H9 (cell line): ENCODE measurements around the gene SASH3. TPM values are rescaled to one million over a fixed set of nuclear protein-coding genes. Genes with fewer than 3 reads are reported as not detected.

Source experiments
- DNase-seq: peaks from one replicate; pipeline ENCODE4 v3.0.0-alpha.2; 2017
- H2AFZ ChIP-seq: one replicate; pipeline ENCODE4 v1.6.1; 2013; ENCODE audit warnings: mild to moderate bottlenecking, low read length, control low read depth, moderate library complexity
- H2AK5ac ChIP-seq: 2 replicates; pipeline ENCODE4 v1.6.1; 2013; ENCODE audit warnings: low read length, control low read depth, mixed read lengths; ENCODE audit not compliant: insufficient read length
- H2BK120ac ChIP-seq: one replicate; pipeline ENCODE4 v1.6.1; 2013; ENCODE audit warnings: low read depth, mild to moderate bottlenecking, low read length, control low read depth, inconsistent platforms; ENCODE audit not compliant: poor library complexity, severe bottlenecking
- H2BK12ac ChIP-seq: 2 replicates; pipeline ENCODE4 v1.6.1; 2013; ENCODE audit warnings: low read length, control low read depth, mixed read lengths, low read depth; ENCODE audit not compliant: insufficient read length
- H2BK15ac ChIP-seq: 2 replicates; pipeline ENCODE4 v1.6.1; 2013; ENCODE audit warnings: low read depth, low read length, control low read depth
- H2BK20ac ChIP-seq: one replicate; pipeline ENCODE4 v1.6.1; 2013; ENCODE audit warnings: low read depth, mild to moderate bottlenecking, low read length, control low read depth, inconsistent platforms; ENCODE audit not compliant: poor library complexity, severe bottlenecking
- H2BK5ac ChIP-seq: 2 replicates; pipeline ENCODE4 v1.6.1; 2013; ENCODE audit warnings: low read length, control low read depth, mixed read lengths; ENCODE audit not compliant: insufficient read length
- H3K14ac ChIP-seq: 2 replicates; pipeline ENCODE4 v1.6.1; 2013; ENCODE audit warnings: low read length, control low read depth; ENCODE audit not compliant: insufficient read depth
- H3K18ac ChIP-seq: 2 replicates; pipeline ENCODE4 v1.6.1; 2013; ENCODE audit warnings: low read depth, mild to moderate bottlenecking, mixed read lengths, low read length, control low read depth; ENCODE audit not compliant: insufficient read length
- H3K23ac ChIP-seq: 2 replicates; pipeline ENCODE4 v1.6.1; 2013; ENCODE audit warnings: low read length, control low read depth, mixed read lengths, low read depth; ENCODE audit not compliant: insufficient read length
- H3K23me2 ChIP-seq: 2 replicates; pipeline ENCODE4 v1.6.1; 2013; ENCODE audit warnings: low read depth, mild to moderate bottlenecking, mixed read lengths, low read length, control low read depth; ENCODE audit not compliant: insufficient read length, poor library complexity, severe bottlenecking
- H3K27ac ChIP-seq: 2 replicates; pipeline ENCODE4 v1.5.1; 2013; ENCODE audit warnings: low read length, control low read depth, mixed read lengths, low read depth; ENCODE audit not compliant: insufficient read length
- H3K27me3 ChIP-seq: 2 replicates; pipeline ENCODE4 v1.6.1; 2013; ENCODE audit warnings: low read length, control low read depth, inconsistent platforms; ENCODE audit not compliant: insufficient read depth
- H3K4ac ChIP-seq: 2 replicates; pipeline ENCODE4 v1.6.1; 2013; ENCODE audit warnings: low read depth, mild to moderate bottlenecking, control low read depth, inconsistent platforms, low read length, moderate library complexity
- H3K4me1 ChIP-seq: 2 replicates; pipeline ENCODE4 v1.6.1; 2013; ENCODE audit warnings: low read length, control low read depth, inconsistent platforms; ENCODE audit not compliant: insufficient read depth
- H3K4me2 ChIP-seq: 2 replicates; pipeline ENCODE4 v1.6.1; 2013; ENCODE audit warnings: low read length, control low read depth, mixed read lengths; ENCODE audit not compliant: insufficient read length, insufficient read depth
- H3K56ac ChIP-seq: 2 replicates; pipeline ENCODE4 v1.6.1; 2013; ENCODE audit warnings: low read depth, mild to moderate bottlenecking, mixed read lengths, low read length, control low read depth; ENCODE audit not compliant: insufficient read length
- H3K79me1 ChIP-seq: 2 replicates; pipeline ENCODE4 v1.6.1; 2013; ENCODE audit warnings: low read depth, mild to moderate bottlenecking, moderate library complexity, low read length, control low read depth, inconsistent platforms; ENCODE audit not compliant: insufficient read depth, poor library complexity, severe bottlenecking
- H3K79me2 ChIP-seq: 2 replicates; pipeline ENCODE4 v1.6.1; 2013; ENCODE audit warnings: low read length, control low read depth, inconsistent platforms; ENCODE audit not compliant: insufficient read depth
- H3K9ac ChIP-seq: 2 replicates; pipeline ENCODE4 v1.6.1; 2013; ENCODE audit warnings: low read length, control low read depth, mixed read lengths; ENCODE audit not compliant: insufficient read length; ENCODE audit errors: extremely low read depth
- H3K9me3 ChIP-seq: one replicate; pipeline ENCODE4 v1.6.1; 2013; ENCODE audit warnings: low read depth, low read length, inconsistent platforms; ENCODE audit not compliant: control insufficient read depth
- H3T11ph ChIP-seq: one replicate; pipeline ENCODE4 v1.6.1; 2013; ENCODE audit warnings: mild to moderate bottlenecking, low read length, control low read depth, inconsistent platforms
- H4K20me1 ChIP-seq: one replicate; pipeline ENCODE4 v1.6.1; 2013; ENCODE audit not compliant: control insufficient read depth, insufficient read length, insufficient read depth
- H4K5ac ChIP-seq: 2 replicates; pipeline ENCODE4 v1.6.1; 2013; ENCODE audit warnings: low read depth, mild to moderate bottlenecking, mixed read lengths, low read length, control low read depth; ENCODE audit not compliant: insufficient read length
- H4K8ac ChIP-seq: replicated peaks from 2 replicates; pipeline ENCODE4 v1.6.1; 2013; ENCODE audit warnings: low read length, control low read depth, mixed read lengths, low read depth; ENCODE audit not compliant: insufficient read length
- H4K91ac ChIP-seq: 2 replicates; pipeline ENCODE4 v1.6.1; 2013; ENCODE audit warnings: low read depth, mild to moderate bottlenecking, moderate library complexity, mixed read lengths, low read length, control low read depth; ENCODE audit not compliant: insufficient read length
- H3K27ac Mint-ChIP-seq, 3 experiments: 2 replicates in 2 of 3; 3 replicates in 1 of 3; pipeline ENCODE4 v1.8.0; 2020 to 2021; ENCODE audit warnings: mixed read lengths in 3 of 3, mild to moderate bottlenecking in 1 of 3, moderate library complexity in 1 of 3
- H3K27me3 Mint-ChIP-seq: 2 replicates; pipeline ENCODE4 v1.8.0; 2021; ENCODE audit warnings: low read depth, mild to moderate bottlenecking, moderate library complexity, mixed read lengths
- H3K36me3 Mint-ChIP-seq, 3 experiments: 2 replicates in 2 of 3; 3 replicates in 1 of 3; pipeline ENCODE4 v1.8.0; 2020 to 2021; ENCODE audit warnings: low read depth in 3 of 3, mixed read lengths in 3 of 3; ENCODE audit not compliant: insufficient read depth in 1 of 3
- H3K4me1 Mint-ChIP-seq, 2 experiments: 2 replicates each; pipeline ENCODE4 v1.8.0; 2020; ENCODE audit warnings: mixed read lengths in 2 of 2
- H3K4me3 Mint-ChIP-seq, 2 experiments: 2 replicates in 1 of 2; 3 replicates in 1 of 2; pipeline ENCODE4 v1.8.0; 2020 to 2021; ENCODE audit warnings: mild to moderate bottlenecking in 2 of 2, mixed read lengths in 2 of 2, moderate library complexity in 1 of 2
- H3K9me3 Mint-ChIP-seq, 2 experiments: 2 replicates in 1 of 2; 3 replicates in 1 of 2; pipeline ENCODE4 v1.8.0; 2020; ENCODE audit warnings: mild to moderate bottlenecking in 2 of 2, mixed read lengths in 2 of 2, moderate library complexity in 1 of 2
- CTCF ChIP-seq: fragments of 200-600 bp; sonication (generic); conservative IDR thresholded peaks from 3 replicates; pipeline ENCODE4 v1.8.0; 2021; ENCODE audit warnings: antibody characterized with exemption, mild to moderate bottlenecking
- WGBS: extraction: QIAGEN DNeasy Blood & Tissue Kit; methylation state at CpG from one replicate; pipeline ENCODE4 v1.1.7; 2013; ENCODE audit warnings: missing lambda C conversion rate, low lambda C conversion rate, mixed read lengths; ENCODE audit not compliant: insufficient read length; ENCODE audit errors: extremely low coverage; 5-methylcytosine and 5-hydroxymethylcytosine counted together
- total RNA-seq: library from RNA; stranded (reverse); gene quantifications from 2 replicates; pipeline ENCODE4 v1.2.1, GENCODE V29; 2021

Gene SASH3
- total RNA-seq, 1 experiment from 2014 or later: not detected

GRCh38 chrX:129791961-129792570, 12.3 kb downstream of the SASH3 start:
- H4K8ac ChIP-seq: no peak overlapping the region
- H3K27ac ChIP-seq: no peak overlapping the region
- no peak for DNase-seq
- WGBS: no CpG with 5 or more reads among the region's 11 CpGs
- H3K23me2 ChIP-seq: no peaks in the 10 kb centered on the region
- no peak overlapping the region for H2AK5ac ChIP-seq
- H3K4me2 ChIP-seq: no peak overlapping the region
- H3K27me3 ChIP-seq: no peaks in the 10 kb centered on the region
- TF ChIP-seq CTCF: no peak
- no peak overlapping the region for H3K18ac ChIP-seq
- H3K36me3 Mint-ChIP-seq: peaks cover 0 to 6% (median 2%) of the 10 kb centered on the region in 3 experiments; a peak in 4 of 7 replicates
- H2BK5ac ChIP-seq: no peak overlapping the region
- no peaks in the 10 kb centered on the region for H3K9me3 ChIP-seq
- H3K4me3 Mint-ChIP-seq: no peak overlapping the region
- H3K9ac ChIP-seq: no peak overlapping the region
- H3K23ac ChIP-seq: no peak overlapping the region
- H3K56ac ChIP-seq: no peak overlapping the region
- no peaks in the 10 kb centered on the region; the same call in 1 of the 2 replicates for H3K27me3 Mint-ChIP-seq
- no peaks in the 10 kb centered on the region for H3K4me1 Mint-ChIP-seq
- H3K79me2 ChIP-seq: no peaks in the 10 kb centered on the region
- H4K5ac ChIP-seq: no peak overlapping the region
- no peak overlapping the region for H2BK12ac ChIP-seq
- no peak overlapping the region for H2AFZ ChIP-seq
- no peak overlapping the region for H3K4ac ChIP-seq
- no peaks in the 10 kb centered on the region for H3K79me1 ChIP-seq
- peaks cover 0 to 69% of the 10 kb centered on the region in 2 experiments; a peak in 3 of 5 replicates for H3K9me3 Mint-ChIP-seq
- H2BK15ac ChIP-seq: no peak overlapping the region
- no peak overlapping the region for H3T11ph ChIP-seq
- H2BK120ac ChIP-seq: no peak overlapping the region
- H2BK20ac ChIP-seq: no peak overlapping the region
- H4K20me1 ChIP-seq: no peaks in the 10 kb centered on the region
- H3K14ac ChIP-seq: no peak overlapping the region
- H4K91ac ChIP-seq: no peak overlapping the region
- no peak overlapping the region for H3K27ac Mint-ChIP-seq
- H3K4me1 ChIP-seq: no peaks in the 10 kb centered on the region
